ENCODE data around the gene FOXN3.

- no peak for TF ChIP-seq CTCF (IDR thresholded peaks at IDR 0.05)
- peak; percentile 30 for TF ChIP-seq POLR2A (IDR thresholded peaks at IDR 0.05)
Observed at GRCh38 chr14:89416002-89416995, 734 bp downstream of the FOXN3 start.
